Parathyroid adenoma (tissue), 2 donors: ENCODE results near the gene HEXD.

ENCODE experiments used
- H2AFZ ChIP-seq: fragments of 300-600 bp; sonication (generic); one replicate; pipeline ENCODE4 v1.7.0; 2017; ENCODE audit warnings: antibody characterized with exemption, mild to moderate bottlenecking
- H3K27ac ChIP-seq: fragments of 300-600 bp; sonication (generic); one replicate; pipeline ENCODE4 v1.7.0; 2017
- H3K27me3 ChIP-seq: fragments of 300-600 bp; sonication (generic); one replicate; pipeline ENCODE4 v1.7.0; 2017; ENCODE audit warnings: low read length; ENCODE audit not compliant: control insufficient read depth, insufficient read depth
- H3K36me3 ChIP-seq: fragments of 300-600 bp; sonication (generic); one replicate; pipeline ENCODE4 v1.7.0; 2017; ENCODE audit warnings: low read length; ENCODE audit not compliant: control insufficient read depth, insufficient read depth
- H3K4me1 ChIP-seq: fragments of 300-600 bp; sonication (generic); one replicate; pipeline ENCODE4 v1.7.0; 2017; ENCODE audit warnings: control low read depth
- H3K4me2 ChIP-seq: fragments of 300-600 bp; sonication (generic); one replicate; pipeline ENCODE4 v1.7.0; 2017; ENCODE audit warnings: low read length
- H3K4me3 ChIP-seq: fragments of 300-600 bp; sonication (generic); one replicate; pipeline ENCODE4 v1.7.0; 2017; ENCODE audit warnings: low read depth, low read length
- H3K79me2 ChIP-seq: fragments of 300-600 bp; sonication (generic); one replicate; pipeline ENCODE4 v1.7.0; 2017; ENCODE audit warnings: control low read depth
- H3K9ac ChIP-seq: fragments of 300-600 bp; sonication (generic); one replicate; pipeline ENCODE4 v1.7.0; 2017; ENCODE audit warnings: mild to moderate bottlenecking
- H3K9me3 ChIP-seq: fragments of 300-600 bp; sonication (generic); one replicate; pipeline ENCODE4 v1.7.0; 2017; ENCODE audit warnings: low read length; ENCODE audit not compliant: control insufficient read depth
- CTCF ChIP-seq: fragments of 300-600 bp; sonication (generic); IDR thresholded peaks from one replicate; pipeline ENCODE4 v1.7.0; 2017; ENCODE audit warnings: antibody characterized with exemption, mild to moderate bottlenecking
- donor health status: primary hyperparathyroidism.

Gene HEXD

DNA sequence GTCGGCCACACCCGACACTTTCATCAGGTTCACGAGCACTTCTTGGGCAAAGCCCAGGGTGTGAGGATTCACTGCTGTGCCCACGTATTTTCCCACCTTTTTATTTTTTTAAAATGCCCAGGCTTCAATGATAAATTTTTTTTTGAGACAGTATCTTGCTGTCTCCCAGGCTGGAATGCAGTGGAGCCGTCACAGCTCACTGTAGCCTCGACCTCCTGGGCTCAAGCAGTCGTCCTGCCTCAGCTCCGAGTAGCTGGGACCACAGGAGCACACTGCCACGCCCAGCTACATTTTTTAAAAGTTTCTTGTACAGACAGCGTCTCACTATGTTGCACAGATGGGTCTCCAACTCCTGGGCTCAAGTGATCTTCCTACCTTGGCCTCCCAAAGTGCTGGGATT is 28.8 kb upstream of the HEXD start:
- no peaks in the 10 kb centered on the region for H3K27me3 ChIP-seq
- H3K27ac ChIP-seq, result no peak overlapping the region
- no peak overlapping the region for H2AFZ ChIP-seq
- H3K4me1 ChIP-seq, result peaks cover 7% of the 10 kb centered on the region
- H3K4me3 ChIP-seq, result no peak overlapping the region
- no peaks in the 10 kb centered on the region for H3K36me3 ChIP-seq
- no peak overlapping the region for H3K4me2 ChIP-seq
- no peak for TF ChIP-seq CTCF
- H3K79me2 ChIP-seq, result no peaks in the 10 kb centered on the region
- no peak overlapping the region for H3K9ac ChIP-seq
- no peaks in the 10 kb centered on the region for H3K9me3 ChIP-seq

DNA sequence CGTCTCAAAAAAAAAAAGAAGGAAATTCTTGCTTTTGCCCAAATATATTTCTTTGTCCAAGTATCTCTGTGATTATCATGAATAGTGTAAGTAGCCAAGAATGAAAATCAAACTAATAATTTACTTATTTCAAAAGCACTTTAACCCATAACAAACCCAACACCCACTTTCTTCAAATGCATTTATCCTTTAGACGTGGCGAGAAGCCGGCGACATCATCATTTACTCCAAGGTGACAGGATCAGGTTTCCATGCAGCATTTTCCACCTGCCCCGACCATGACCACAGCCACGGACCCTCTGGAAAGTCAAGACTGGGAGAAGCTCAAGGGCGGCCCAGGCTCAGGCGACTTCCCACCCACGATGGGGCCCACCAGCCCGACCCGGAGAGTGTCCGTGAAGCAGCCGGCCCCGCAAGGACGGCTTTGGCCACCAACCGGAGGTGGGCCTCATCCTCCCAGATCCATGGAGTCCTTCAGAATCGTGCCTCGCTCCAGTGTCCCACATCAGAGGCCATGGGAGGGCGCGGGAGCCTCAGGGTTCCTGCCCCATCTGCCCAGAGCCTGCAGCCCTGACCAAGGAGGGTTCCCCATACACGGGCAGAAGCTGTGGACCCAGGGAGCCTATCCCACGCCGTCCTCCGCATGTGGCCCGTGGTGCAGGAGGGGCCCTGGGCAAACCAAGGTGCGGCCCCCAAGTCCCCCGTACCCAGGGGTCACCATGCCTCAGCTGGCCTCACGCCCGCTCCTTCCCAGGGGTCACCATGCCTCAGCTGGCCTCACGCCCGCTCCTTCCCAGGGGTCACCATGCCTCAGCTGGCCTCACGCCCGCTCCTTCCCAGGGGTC is 27.9 kb upstream of the HEXD start:
- Histone ChIP-seq H3K9ac (no peak overlapping the region), H3K9me3 (no peaks in the 10 kb centered on the region), H3K27ac (no peak overlapping the region), H3K4me1 (no peaks in the 10 kb centered on the region), H3K79me2 (no peaks in the 10 kb centered on the region), H3K4me3 (no peak overlapping the region), H3K27me3 (no peaks in the 10 kb centered on the region), H3K4me2 (no peak overlapping the region), H2AFZ (no peak overlapping the region), H3K36me3 (no peaks in the 10 kb centered on the region)
- TF ChIP-seq CTCF, result no peak

DNA sequence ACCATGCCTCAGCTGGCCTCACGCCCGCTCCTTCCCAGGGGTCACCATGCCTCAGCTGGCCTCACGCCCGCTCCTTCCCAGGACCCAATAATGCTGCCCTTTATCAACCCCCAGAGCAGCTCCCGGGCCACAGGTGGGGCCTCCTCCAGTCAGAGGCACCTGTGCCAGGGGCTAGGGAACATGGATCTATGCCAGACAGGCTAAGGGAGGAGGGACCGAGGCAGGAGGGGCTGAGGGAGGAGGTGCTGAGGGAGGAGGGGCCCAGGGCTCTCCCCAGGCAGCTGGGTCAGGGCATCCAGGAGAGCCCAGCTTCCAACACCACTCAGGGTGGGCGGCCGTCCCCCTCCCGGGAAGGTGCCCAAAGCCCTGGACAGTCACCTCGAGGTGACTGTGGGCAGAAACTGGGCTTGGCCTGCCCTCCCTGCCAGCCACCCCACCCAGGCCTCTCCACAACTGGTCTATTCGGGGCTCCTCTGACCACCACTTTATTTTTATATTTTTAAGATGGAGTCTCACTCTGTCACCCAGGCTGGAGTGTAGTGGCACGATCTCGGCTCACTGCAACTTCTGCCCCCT is 27.2 kb upstream of the HEXD start:
- Histone ChIP-seq H3K27me3 (no peaks in the 10 kb centered on the region), H3K36me3 (no peaks in the 10 kb centered on the region), H3K79me2 (no peaks in the 10 kb centered on the region), H3K9ac (no peak overlapping the region), H2AFZ (no peak overlapping the region), H3K4me1 (no peaks in the 10 kb centered on the region), H3K27ac (no peak overlapping the region), H3K4me3 (no peak overlapping the region), H3K9me3 (no peaks in the 10 kb centered on the region), H3K4me2 (no peak overlapping the region)
- TF ChIP-seq CTCF, result no peak

DNA sequence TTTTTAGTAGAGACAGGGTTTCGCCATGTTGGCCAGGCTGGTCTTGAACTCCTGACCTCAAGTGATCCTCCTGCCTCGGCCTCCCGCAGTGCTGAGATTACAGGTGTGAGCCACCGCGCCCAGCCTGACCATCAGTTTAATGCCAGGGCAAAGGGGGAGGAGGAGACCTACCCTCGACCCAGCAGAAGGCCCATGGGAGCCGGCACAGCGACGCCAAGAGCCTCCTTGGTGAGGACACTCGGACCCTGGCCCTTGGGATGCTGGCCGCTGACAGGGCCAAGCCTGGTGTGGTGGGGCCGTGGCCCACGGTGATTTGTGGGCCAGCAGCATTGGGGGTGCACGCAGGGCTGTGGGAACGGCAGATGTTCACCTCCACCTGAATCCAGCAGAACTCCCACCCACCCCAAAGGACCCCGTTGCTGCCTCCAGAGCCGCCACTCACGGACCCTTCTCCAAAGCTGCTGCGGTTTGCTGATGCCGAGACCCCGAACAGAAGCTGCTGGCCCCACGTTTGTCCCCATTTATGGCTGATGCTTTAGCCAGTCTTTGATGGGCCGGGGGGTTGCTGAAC is 26.6 kb upstream of the HEXD start:
- H3K27ac ChIP-seq, result no peak overlapping the region
- no peak overlapping the region for H3K4me2 ChIP-seq
- H3K36me3 ChIP-seq, result no peaks in the 10 kb centered on the region
- H3K79me2 ChIP-seq, result no peaks in the 10 kb centered on the region
- H3K4me1 ChIP-seq, result no peaks in the 10 kb centered on the region
- no peak for TF ChIP-seq CTCF
- H2AFZ ChIP-seq, result no peak overlapping the region
- no peaks in the 10 kb centered on the region for H3K9me3 ChIP-seq
- no peaks in the 10 kb centered on the region for H3K27me3 ChIP-seq
- H3K4me3 ChIP-seq, result no peak overlapping the region
- H3K9ac ChIP-seq, result no peak overlapping the region
